NB4 (cell line): Measurements from ENCODE around the gene PARM1.

Source experiments
- POLR2A ChIP-seq: IDR thresholded peaks from 2 replicates; pipeline ENCODE4 v1.6.1; 2011; ENCODE audit warnings: mild to moderate bottlenecking; ENCODE audit not compliant: insufficient read length; ENCODE audit errors: extremely low read depth
- TF ChIP-seq, protein P1 (sequence below): IDR thresholded peaks from one replicate; pipeline ENCODE4 v1.5.1; 2012; ENCODE audit warnings: low read depth, low read length

DNA sequence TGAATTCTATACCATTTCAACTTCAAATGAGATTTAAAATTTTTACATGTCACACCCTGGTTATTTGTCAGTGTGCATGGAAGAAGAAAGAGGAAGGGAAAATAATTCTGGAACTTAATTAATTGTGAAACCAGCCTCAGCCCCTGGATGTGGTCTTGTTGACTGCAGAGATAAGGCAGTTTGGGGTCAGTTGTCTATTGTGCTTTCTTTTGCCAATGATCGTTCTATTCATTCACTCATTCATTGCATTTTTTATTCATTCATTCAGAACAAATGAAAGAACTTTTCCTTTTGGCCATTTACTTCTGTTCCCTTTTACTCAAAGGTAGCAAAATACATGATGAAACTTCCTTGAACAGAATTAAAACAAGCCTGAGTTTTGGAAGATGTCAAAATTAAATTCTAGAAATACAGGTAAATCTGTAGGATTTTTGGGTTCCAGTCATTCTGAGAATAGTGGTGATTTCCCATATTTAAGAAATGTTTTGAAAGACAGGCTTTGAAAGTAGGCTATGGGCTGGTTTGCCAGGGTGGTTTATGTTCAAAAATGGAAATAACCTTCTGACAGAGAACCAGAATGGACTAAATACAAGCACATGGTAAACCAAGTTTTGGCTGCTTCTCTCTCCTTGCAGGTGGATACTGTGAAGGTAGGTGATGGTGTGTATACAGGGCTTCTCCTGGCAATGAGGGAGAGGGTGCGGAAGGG is 35.7 kb downstream of the PARM1 start:
- TF ChIP-seq, protein P1, sequence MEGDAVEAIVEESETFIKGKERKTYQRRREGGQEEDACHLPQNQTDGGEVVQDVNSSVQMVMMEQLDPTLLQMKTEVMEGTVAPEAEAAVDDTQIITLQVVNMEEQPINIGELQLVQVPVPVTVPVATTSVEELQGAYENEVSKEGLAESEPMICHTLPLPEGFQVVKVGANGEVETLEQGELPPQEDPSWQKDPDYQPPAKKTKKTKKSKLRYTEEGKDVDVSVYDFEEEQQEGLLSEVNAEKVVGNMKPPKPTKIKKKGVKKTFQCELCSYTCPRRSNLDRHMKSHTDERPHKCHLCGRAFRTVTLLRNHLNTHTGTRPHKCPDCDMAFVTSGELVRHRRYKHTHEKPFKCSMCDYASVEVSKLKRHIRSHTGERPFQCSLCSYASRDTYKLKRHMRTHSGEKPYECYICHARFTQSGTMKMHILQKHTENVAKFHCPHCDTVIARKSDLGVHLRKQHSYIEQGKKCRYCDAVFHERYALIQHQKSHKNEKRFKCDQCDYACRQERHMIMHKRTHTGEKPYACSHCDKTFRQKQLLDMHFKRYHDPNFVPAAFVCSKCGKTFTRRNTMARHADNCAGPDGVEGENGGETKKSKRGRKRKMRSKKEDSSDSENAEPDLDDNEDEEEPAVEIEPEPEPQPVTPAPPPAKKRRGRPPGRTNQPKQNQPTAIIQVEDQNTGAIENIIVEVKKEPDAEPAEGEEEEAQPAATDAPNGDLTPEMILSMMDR: no peak
- no peak for TF ChIP-seq POLR2A
